HUES6 (cell line): Measurements from ENCODE around the gene ASGR2.
"Not testable (repeated sequence)": the region's sequence is repeated elsewhere in the genome, so short reads cannot be mapped to it uniquely, and the experiment has no call there.

Experiments used
- H3K27ac ChIP-seq: 2 replicates; pipeline ENCODE4 v1.7.0; 2013; ENCODE audit warnings: low read depth, mild to moderate bottlenecking, low read length, inconsistent platforms
- H3K27me3 ChIP-seq: 2 replicates; pipeline ENCODE4 v1.6.1; 2013; ENCODE audit warnings: low read length; ENCODE audit not compliant: control insufficient read depth, insufficient read depth
- H3K36me3 ChIP-seq: 2 replicates; pipeline ENCODE4 v1.6.1; 2013; ENCODE audit warnings: low read length; ENCODE audit not compliant: control insufficient read depth, insufficient read depth
- H3K4me1 ChIP-seq: 2 replicates; pipeline ENCODE4 v1.6.1; 2013; ENCODE audit warnings: low read length; ENCODE audit not compliant: control insufficient read depth, insufficient read depth
- H3K4me3 ChIP-seq: 2 replicates; pipeline ENCODE4 v1.5.1; 2013; ENCODE audit warnings: low read depth, low read length
- H3K9ac ChIP-seq: one replicate; pipeline ENCODE4 v1.6.1; 2013; ENCODE audit warnings: mild to moderate bottlenecking, low read length
- H3K9me3 ChIP-seq: 2 replicates; pipeline ENCODE4 v1.6.1; 2013; ENCODE audit warnings: low read depth, low read length; ENCODE audit not compliant: control insufficient read depth, insufficient read depth

The ASGR2 gene

GRCh38 chr17:7126386-7126785, 11.8 kb upstream of the ASGR2 start:
- not testable (repeated sequence) for H3K27ac ChIP-seq, H3K27me3 ChIP-seq, H3K9ac ChIP-seq, H3K36me3 ChIP-seq, H3K4me3 ChIP-seq, H3K9me3 ChIP-seq
- peaks cover 19% of the 10 kb centered on the region for H3K4me1 ChIP-seq

- Histone ChIP-seq H3K27me3 (no peaks in the 10 kb centered on the region), H3K27ac (no peak overlapping the region), H3K9me3 (no peaks in the 10 kb centered on the region), H3K4me3 (no peak overlapping the region), H3K4me1 (peaks cover 7% of the 10 kb centered on the region), H3K9ac (no peak overlapping the region), H3K36me3 (no peaks in the 10 kb centered on the region)
Measured at GRCh38 chr17:7124923-7125322, 10.3 kb upstream of the ASGR2 start.

- Histone ChIP-seq H3K36me3 (no peaks in the 10 kb centered on the region), H3K27me3 (no peaks in the 10 kb centered on the region), H3K9ac (no peak overlapping the region), H3K4me3 (no peak overlapping the region), H3K9me3 (no peaks in the 10 kb centered on the region), H3K4me1 (no peaks in the 10 kb centered on the region), H3K27ac (no peak overlapping the region)
Measured at GRCh38 chr17:7123844-7124243, 9.2 kb upstream of the ASGR2 start.

- H3K9me3 ChIP-seq = no peaks in the 10 kb centered on the region
- no peaks in the 10 kb centered on the region for H3K27me3 ChIP-seq
- no peak overlapping the region for H3K9ac ChIP-seq
- no peak overlapping the region for H3K4me3 ChIP-seq
- H3K27ac ChIP-seq = no peak overlapping the region
- H3K36me3 ChIP-seq = no peaks in the 10 kb centered on the region
- no peaks in the 10 kb centered on the region for H3K4me1 ChIP-seq
Measured at GRCh38 chr17:7122381-7122780, 7.8 kb upstream of the ASGR2 start.

- H3K27me3 ChIP-seq, H3K36me3 ChIP-seq, H3K4me1 ChIP-seq, H3K9me3 ChIP-seq, H3K4me3 ChIP-seq, H3K27ac ChIP-seq, H3K9ac ChIP-seq: not testable (repeated sequence)
Measured at GRCh38 chr17:7120635-7121034, 6.0 kb upstream of the ASGR2 start.

- peaks cover 1% of the 10 kb centered on the region; the same call in 1 of the 2 replicates for H3K4me1 ChIP-seq
- H3K4me3 ChIP-seq = no peak overlapping the region
- H3K27ac ChIP-seq = no peak overlapping the region
- no peaks in the 10 kb centered on the region for H3K9me3 ChIP-seq
- no peak overlapping the region for H3K9ac ChIP-seq
- no peaks in the 10 kb centered on the region for H3K36me3 ChIP-seq
- H3K27me3 ChIP-seq = no peaks in the 10 kb centered on the region
Measured at GRCh38 chr17:7120123-7120522, 5.5 kb upstream of the ASGR2 start.

- Histone ChIP-seq H3K27me3 (no peaks in the 10 kb centered on the region), H3K36me3 (no peaks in the 10 kb centered on the region), H3K9ac (no peak overlapping the region), H3K4me3 (no peak overlapping the region), H3K27ac (no peak overlapping the region), H3K4me1 (peaks cover 8% of the 10 kb centered on the region; the same call in 1 of the 2 replicates), H3K9me3 (no peaks in the 10 kb centered on the region)
Measured at GRCh38 chr17:7119314-7119713, 4.7 kb upstream of the ASGR2 start.

GRCh38 chr17:7114875-7115614, 423 bp upstream of the ASGR2 start:
- Histone ChIP-seq H3K27me3 (no peaks in the 10 kb centered on the region), H3K36me3 (no peaks in the 10 kb centered on the region), H3K4me3 (no peak overlapping the region), H3K27ac (no peak overlapping the region), H3K4me1 (peaks cover 8% of the 10 kb centered on the region), H3K9ac (no peak overlapping the region), H3K9me3 (no peaks in the 10 kb centered on the region)

- no peaks in the 10 kb centered on the region for H3K36me3 ChIP-seq
- no peak overlapping the region for H3K9ac ChIP-seq
- H3K4me1 ChIP-seq = peaks cover 14% of the 10 kb centered on the region
- H3K4me3 ChIP-seq = no peak overlapping the region
- H3K9me3 ChIP-seq = no peaks in the 10 kb centered on the region
- H3K27me3 ChIP-seq = no peaks in the 10 kb centered on the region
- no peak overlapping the region for H3K27ac ChIP-seq
Measured at GRCh38 chr17:7113273-7114071, 1.1 kb downstream of the ASGR2 start.

GRCh38 chr17:7112510-7113108, 2.0 kb downstream of the ASGR2 start:
- Histone ChIP-seq H3K36me3 (no peaks in the 10 kb centered on the region), H3K9ac (no peak overlapping the region), H3K27me3 (no peaks in the 10 kb centered on the region), H3K4me3 (no peak overlapping the region), H3K9me3 (no peaks in the 10 kb centered on the region), H3K27ac (no peak overlapping the region), H3K4me1 (peaks cover 14% of the 10 kb centered on the region)
